ENCODE results near the gene PARVG. TPM values are rescaled to one million over a fixed set of nuclear protein-coding genes. Genes with fewer than 3 reads are reported as not detected.

Gene PARVG
- total and polyA plus RNA-seq, 9 of the 15 experiments (the other 6 are each of a cell fraction or from before 2014, with no cell fraction given): 0.35 TPM; not detected in 8

DNA sequence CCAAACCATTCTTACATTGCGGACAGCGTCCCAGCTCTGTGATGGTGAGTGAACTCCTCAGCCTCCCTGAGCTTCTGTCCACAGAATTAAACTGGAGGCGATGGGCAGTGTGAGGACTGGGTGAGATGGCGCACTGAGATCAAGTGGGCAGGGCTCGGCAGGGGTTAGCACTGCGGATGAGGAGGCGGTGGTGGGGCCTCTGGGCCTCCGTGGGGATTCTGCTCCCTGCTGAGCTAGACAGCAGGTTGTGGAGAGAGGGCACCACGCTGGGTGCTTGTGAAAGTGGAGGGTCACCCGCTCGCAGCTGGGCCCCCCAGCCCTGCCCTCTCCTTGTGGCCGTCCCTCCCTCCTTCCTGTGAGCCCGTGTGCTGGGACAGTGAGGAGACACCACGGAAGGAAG, 25.6 kb upstream of the PARVG start (continued):
- TF ChIP-seq, protein P1, sequence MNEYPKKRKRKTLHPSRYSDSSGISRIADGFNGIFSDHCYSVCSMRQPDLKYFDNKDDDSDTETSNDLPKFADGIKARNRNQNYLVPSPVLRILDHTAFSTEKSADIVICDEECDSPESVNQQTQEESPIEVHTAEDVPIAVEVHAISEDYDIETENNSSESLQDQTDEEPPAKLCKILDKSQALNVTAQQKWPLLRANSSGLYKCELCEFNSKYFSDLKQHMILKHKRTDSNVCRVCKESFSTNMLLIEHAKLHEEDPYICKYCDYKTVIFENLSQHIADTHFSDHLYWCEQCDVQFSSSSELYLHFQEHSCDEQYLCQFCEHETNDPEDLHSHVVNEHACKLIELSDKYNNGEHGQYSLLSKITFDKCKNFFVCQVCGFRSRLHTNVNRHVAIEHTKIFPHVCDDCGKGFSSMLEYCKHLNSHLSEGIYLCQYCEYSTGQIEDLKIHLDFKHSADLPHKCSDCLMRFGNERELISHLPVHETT (CRISPR knock-in tag; conservative IDR thresholded peaks at IDR 0.05 in 1 of 2, IDR thresholded peaks at IDR 0.05 in 1 of 2): no peak

DNA sequence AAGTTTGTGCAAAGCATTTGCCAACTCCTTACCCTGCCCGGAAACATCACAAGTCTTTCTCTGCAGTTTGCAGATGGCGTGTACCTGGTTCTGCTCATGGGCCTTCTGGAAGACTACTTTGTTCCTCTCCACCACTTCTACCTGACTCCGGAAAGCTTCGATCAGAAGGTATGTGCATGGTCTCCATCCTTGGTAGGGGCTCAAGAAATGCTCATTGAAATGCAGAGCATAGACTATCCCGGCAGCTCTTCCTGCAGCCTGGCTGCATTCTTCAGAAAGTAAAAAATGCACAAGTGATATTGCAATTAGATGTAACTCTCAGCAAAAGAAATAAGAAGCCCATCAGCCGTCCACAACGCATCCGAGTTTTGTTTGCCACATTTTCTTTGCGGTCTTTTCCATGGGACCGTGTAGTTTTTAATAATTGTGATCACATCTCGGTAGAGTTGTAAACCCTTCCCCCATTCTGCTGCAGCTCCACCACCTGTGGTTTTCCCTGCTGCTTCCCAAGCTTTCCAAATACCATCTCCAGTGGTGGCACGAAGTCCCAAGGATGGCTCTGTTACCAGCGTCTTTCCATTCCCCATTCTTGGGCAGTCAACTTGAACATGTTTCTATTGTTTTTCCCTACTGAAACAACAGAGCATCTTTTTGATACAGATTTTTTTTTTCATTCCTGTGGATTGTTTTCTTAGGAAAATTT, 22.7 kb upstream of the PARVG start:
- TF ChIP-seq, protein P2, sequence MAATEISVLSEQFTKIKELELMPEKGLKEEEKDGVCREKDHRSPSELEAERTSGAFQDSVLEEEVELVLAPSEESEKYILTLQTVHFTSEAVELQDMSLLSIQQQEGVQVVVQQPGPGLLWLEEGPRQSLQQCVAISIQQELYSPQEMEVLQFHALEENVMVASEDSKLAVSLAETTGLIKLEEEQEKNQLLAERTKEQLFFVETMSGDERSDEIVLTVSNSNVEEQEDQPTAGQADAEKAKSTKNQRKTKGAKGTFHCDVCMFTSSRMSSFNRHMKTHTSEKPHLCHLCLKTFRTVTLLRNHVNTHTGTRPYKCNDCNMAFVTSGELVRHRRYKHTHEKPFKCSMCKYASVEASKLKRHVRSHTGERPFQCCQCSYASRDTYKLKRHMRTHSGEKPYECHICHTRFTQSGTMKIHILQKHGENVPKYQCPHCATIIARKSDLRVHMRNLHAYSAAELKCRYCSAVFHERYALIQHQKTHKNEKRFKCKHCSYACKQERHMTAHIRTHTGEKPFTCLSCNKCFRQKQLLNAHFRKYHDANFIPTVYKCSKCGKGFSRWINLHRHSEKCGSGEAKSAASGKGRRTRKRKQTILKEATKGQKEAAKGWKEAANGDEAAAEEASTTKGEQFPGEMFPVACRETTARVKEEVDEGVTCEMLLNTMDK (IDR thresholded peaks at IDR 0.05; ENCODE audit: borderline replicate concordance, insufficient read depth, low read depth, low read length, poor library complexity, severe bottlenecking): no peak
- no peak for TF ChIP-seq TCF7L2 (IDR thresholded peaks at IDR 0.05; ENCODE audit: low read depth, low read length)
- TF ChIP-seq ZNF165 (CRISPR knock-in tag; IDR thresholded peaks at IDR 0.05; ENCODE audit: borderline replicate concordance): no peak
- TF ChIP-seq, protein P3, sequence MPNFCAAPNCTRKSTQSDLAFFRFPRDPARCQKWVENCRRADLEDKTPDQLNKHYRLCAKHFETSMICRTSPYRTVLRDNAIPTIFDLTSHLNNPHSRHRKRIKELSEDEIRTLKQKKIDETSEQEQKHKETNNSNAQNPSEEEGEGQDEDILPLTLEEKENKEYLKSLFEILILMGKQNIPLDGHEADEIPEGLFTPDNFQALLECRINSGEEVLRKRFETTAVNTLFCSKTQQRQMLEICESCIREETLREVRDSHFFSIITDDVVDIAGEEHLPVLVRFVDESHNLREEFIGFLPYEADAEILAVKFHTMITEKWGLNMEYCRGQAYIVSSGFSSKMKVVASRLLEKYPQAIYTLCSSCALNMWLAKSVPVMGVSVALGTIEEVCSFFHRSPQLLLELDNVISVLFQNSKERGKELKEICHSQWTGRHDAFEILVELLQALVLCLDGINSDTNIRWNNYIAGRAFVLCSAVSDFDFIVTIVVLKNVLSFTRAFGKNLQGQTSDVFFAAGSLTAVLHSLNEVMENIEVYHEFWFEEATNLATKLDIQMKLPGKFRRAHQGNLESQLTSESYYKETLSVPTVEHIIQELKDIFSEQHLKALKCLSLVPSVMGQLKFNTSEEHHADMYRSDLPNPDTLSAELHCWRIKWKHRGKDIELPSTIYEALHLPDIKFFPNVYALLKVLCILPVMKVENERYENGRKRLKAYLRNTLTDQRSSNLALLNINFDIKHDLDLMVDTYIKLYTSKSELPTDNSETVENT (CRISPR knock-in tag; IDR thresholded peaks at IDR 0.05): no peak
- TF ChIP-seq NR2F6 (CRISPR knock-in tag; IDR thresholded peaks at IDR 0.05): no peak
- TF ChIP-seq, protein P4, sequence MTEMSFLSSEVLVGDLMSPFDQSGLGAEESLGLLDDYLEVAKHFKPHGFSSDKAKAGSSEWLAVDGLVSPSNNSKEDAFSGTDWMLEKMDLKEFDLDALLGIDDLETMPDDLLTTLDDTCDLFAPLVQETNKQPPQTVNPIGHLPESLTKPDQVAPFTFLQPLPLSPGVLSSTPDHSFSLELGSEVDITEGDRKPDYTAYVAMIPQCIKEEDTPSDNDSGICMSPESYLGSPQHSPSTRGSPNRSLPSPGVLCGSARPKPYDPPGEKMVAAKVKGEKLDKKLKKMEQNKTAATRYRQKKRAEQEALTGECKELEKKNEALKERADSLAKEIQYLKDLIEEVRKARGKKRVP (CRISPR knock-in tag; IDR thresholded peaks at IDR 0.05): no peak
- Histone ChIP-seq H3K4me1 (replicated peaks in 1 of 2; ENCODE audit: control insufficient read depth in 2 of 2, insufficient read depth in 2 of 2, low read length in 2 of 2) (no peaks in the 10 kb centered on the region), H3K4me3 (no peak overlapping the region), H3K79me2 (ENCODE audit: control insufficient read depth, insufficient read depth, low read length) (no peaks in the 10 kb centered on the region), H3K27ac (ENCODE audit: extremely low read depth, low read depth, low read length) (no peak overlapping the region), H3K9me3 (replicated peaks; ENCODE audit: control insufficient read depth, insufficient read depth, low read depth, low read length) (no peaks in the 10 kb centered on the region), H3K36me3 (ENCODE audit: control insufficient read depth, insufficient read depth, low read length) (no peaks in the 10 kb centered on the region), H2AFZ (ENCODE audit: low read depth, low read length) (no peak overlapping the region), H4K20me1 (replicated peaks; ENCODE audit: control insufficient read depth, insufficient read depth, low read length) (no peaks in the 10 kb centered on the region), H3K4me2 (ENCODE audit: insufficient read depth, low read length) (no peak overlapping the region), H3K9ac (ENCODE audit: insufficient read depth in 1 of 2, low read depth in 2 of 2, low read length in 2 of 2) (no peak overlapping the region), H3K27me3 (ENCODE audit: control insufficient read depth in 2 of 2, insufficient read depth in 2 of 2, low read length in 2 of 2) (no peaks in the 10 kb centered on the region), H3K9me1 (ENCODE audit: control insufficient read depth, insufficient read depth, low read length) (no peaks in the 10 kb centered on the region)
- ATAC-seq (no peak), DNase-seq (ENCODE audit: extremely low read depth in 1 of 4, low spot score in 3 of 4) (no peak), FAIRE-seq (no peak)
- WGBS (ENCODE audit: insufficient coverage, low coverage, missing lambda C conversion rate): 90% methylated on average over 10 of the region's 13 CpGs
- in situ Hi-C loops (cut with MboI) (no loop called here), intact Hi-C loops (cut with micrococcal nuclease) (no loop called here)
- POLR2A ChIA-PET: interaction anchor here (0.7 to 1.1 kb wide), 2 partner anchors 10 to 19 kb away, joined by 3 read pairs; no protein-coding TSS in a partner anchor
- CTCF ChIA-PET (ENCODE audit: low intra/inter-chr PET ratio): no interaction called here
- BruUV-seq (replicated peaks): no TSS peak

Data from K562 (cell line).